IPS-NIHi11 (cell line): Measurements from ENCODE around the gene NDFIP1.
A peak's percentile ranks its signal among the peaks of the same experiment; 100 is the strongest.

Source experiments
- DNase-seq: peaks from one replicate; pipeline ENCODE4 v3.0.0; 2012; ENCODE audit warnings: mixed read lengths, low spot score

Gene NDFIP1

DNA sequence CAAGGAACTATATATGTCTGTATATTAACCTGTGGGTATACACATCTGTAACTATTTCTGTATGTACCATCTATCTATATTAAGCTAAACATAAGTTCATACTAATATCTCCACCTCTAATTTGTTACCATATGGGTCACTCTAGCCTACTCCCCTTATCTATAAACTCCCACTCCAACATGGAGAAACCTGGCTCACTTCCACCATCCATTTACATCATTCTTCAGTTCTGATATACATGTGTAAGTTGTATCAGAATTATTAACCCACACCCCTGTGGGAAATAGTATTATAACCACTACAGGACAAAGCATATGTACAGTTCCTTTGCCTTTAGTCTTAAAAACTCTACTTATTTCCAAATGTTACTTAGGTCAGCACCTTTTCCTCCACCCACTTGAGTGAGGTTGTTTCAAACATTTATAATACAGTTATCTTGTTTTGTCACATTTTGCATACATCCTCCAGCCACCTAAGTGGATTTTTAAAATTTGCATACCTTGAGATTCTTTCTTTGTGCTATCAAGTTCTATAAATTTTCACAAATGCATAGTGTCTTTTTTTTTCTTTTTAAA lies 10.6 kb downstream of the NDFIP1 start:
- DNase-seq = no peak

DNA sequence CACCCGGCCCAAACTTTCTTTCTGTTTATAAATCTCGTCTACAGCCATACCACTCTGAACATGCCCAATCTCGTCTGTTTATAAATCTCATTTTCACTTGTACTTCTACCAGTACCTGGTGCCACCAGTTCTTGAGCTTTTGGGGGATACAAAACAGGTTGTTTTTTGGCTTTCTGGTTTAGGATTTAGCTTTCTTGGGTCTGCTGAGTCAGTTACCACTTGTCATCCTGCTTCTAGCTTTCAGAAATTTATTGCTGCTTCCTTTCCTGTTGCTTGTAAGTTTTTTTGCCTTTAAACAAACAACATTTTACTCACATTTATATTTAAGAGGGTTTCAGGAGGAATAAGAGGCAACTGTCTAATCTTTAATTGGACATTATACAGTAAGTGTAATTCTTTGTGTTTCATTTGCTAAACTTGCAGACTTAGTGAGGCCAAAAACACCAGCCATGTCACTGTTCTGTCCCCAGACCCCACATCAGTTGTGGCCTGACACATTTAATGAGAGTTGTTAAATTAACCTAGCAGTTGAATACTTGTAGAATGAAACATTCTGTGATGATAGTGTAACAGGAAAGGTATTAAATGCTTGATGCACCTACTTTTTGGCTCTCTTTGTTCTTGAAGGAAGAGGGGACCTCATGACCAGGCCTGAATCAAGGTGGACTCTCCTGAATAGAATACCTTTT lies 11.8 kb downstream of the NDFIP1 start:
- DNase-seq = no peak

DNA sequence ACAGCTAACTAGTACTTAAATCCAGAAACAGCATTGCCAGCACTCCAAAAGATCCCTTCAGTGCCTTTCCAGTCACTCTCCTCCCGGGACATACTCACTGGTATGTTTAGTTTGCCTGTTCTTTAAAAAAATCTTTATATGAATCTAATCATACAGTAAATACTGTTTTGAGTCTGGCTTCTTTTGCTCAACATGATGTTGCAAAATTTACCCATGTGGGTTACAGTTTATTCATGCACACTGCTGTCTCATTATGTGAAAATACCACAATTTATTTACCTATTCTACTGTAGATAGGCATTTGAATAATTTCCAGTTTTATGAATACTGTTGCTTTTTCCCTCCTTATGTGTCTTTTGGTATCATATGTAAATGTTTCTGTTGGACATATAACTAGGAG lies 13.5 kb downstream of the NDFIP1 start:
- DNase-seq = no peak

DNA sequence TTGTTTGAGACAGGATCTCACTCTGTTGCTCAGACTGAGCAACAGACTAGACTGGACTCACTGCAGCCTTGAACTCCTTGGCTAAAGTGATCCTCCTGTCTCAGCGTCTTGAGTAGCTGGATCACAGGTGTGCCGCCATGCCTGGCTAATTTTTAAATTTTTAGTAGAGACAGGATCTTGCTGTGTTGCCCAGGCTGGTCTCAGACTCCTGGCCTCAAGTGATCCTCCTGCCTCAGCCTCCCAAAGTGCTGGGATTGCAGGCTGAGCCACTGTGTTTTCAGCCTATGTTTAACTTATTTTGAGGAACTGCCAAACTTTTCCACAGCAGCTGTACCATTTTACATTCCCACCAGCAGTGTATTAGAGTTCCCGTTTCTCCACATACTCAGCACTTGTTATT lies 16.8 kb downstream of the NDFIP1 start:
- DNase-seq = no peak

DNA sequence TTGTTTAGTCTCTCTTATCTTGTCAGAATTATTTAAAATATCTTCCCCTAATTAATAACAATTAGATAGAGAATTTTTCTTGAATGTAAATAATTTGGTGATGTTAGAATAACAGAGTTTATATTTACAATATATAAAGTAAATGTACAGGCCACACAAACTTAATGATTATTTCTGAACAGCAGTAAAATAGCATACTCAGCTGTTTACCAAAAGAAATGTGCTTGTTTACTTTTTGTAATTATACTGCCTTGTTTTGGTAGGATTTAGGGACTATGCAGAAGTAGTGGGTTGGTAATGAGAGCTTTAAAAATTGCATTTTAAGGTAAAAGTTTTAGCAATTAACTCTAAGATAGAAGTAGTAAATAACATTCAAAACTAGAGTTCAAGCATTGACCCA lies 17.4 kb downstream of the NDFIP1 start:
- DNase-seq = no peak

DNA sequence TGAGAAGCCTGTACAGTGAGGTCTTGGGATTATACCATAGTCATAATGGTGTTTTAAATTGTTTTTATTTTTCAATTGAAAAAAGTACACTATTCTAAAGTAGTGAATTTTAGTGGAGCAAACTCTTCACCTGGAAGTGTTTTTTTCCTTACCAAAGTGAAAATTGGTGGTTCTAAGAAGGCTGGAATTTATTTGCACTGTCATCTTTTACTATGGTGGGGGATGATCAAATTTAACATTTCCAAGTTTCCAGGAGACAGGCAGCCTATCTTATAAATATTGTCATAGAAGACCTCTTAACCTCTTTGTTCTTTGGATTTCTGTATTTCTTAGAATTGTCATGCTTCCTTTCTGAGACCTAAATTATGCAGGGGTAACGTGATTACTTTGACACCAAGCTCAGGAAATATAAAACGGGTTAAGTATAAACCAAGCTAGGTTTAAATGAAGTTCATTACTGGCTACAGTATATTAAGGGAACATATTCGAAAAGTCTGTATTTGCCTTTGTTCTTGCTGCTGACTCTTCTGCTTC lies 20.2 kb downstream of the NDFIP1 start:
- no peak for DNase-seq

DNA sequence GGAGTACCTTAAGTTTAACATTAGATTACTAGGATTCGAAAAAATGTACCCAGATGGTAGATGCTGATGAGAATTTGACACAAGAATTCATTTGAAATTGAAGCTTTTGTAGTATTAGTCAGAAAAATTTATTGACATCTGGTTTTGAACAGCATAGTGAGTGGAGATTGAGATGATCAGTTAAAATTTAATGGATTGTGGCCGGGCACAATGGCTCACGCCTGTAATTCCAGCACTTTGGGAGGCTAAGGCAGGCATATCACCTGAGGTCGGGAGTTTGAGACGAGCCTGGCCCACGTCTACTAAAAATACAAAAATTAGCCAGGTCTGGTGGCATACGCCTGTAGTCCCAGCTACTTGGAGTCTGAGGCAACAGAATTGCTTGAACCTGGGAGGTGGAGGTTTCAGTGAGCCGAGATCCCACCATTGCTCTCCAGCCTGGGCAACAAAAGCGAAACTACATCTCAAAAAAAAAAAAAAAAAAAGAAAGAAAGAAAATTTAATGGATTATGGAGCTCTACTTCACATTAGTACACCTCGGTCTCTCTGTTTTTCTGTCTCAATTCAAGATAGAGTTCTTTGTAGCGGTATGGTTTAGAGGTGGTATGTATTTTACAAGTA lies 21.0 kb downstream of the NDFIP1 start:
- DNase-seq = no peak

DNA sequence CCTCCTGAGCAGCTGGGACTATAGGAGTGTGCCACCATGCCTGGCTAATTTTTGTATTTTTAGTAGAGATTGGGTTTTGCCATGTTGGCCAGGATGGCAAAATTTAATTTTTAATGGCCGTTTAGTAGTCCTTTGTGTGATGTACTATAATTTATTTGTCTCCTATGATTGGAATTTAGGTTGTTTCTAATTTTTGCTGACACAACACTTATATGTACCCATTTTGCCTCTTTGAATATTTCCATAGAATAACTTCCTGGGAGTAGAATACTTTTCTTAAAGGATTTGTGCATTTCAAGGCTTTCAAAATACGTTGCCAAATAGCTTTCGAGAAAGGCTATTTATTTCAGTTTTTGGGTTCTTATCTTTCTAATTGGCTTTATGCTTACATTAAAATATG lies 22.8 kb downstream of the NDFIP1 start:
- DNase-seq = no peak

DNA sequence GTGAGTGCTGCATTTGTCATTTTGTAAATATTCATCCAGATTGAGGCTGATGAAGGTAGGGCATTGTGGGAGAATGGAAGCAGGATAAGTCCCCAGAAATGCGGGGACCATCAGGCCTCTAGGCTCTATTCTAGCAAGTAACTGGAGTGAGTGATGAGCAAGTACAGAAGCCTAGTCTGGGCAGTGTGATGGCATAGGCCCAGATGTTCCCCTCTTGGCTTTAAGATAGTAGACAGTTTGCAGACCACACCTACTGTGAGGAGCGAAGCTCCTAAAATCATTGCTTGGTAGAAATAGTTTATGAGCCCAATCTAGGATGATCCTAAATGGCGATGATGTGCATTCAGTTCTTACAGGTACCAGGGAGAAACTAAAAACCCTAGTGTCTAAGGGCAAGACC lies 24.3 kb downstream of the NDFIP1 start:
- DNase-seq = no peak

DNA sequence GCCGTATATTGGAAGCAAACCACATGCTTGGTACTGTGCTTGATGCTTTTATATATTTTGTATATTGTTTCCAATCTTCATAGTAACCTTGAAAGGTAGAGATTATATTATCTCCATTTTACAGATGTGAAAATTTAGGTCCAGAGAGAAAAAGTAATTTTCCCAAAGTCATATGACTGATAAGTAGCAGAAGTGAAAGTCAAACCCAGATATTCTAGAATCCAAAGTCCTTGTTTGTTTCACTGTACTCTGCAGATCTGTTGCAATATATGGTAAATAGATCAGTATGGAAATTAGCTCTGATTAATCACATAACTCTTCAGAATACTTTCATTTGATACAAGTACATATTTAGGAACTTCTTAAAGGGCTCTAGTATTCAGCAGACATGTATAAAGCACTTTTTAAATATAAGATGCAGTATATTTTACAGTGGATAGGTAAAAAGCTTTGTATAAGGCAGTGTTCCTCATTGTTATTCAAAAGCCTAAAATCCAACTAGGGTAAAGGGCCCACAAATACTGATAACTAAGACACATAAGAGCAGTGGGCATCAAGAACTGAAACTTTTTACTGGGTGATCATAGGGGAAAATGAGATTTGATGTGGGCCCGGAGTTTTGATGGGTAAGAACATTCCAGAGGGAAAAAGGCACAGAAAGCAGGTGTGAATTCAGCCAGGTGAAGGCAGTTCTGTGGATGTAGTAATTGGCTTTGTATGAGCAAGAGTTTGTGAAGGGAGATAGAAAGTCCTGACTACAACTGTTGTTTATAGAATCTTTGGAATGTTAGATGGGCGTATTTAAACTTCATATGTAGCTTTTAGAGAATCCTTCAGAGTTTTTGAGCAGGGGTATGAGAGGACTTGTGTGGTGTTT lies 25.0 kb downstream of the NDFIP1 start:
- DNase-seq = no peak

DNA sequence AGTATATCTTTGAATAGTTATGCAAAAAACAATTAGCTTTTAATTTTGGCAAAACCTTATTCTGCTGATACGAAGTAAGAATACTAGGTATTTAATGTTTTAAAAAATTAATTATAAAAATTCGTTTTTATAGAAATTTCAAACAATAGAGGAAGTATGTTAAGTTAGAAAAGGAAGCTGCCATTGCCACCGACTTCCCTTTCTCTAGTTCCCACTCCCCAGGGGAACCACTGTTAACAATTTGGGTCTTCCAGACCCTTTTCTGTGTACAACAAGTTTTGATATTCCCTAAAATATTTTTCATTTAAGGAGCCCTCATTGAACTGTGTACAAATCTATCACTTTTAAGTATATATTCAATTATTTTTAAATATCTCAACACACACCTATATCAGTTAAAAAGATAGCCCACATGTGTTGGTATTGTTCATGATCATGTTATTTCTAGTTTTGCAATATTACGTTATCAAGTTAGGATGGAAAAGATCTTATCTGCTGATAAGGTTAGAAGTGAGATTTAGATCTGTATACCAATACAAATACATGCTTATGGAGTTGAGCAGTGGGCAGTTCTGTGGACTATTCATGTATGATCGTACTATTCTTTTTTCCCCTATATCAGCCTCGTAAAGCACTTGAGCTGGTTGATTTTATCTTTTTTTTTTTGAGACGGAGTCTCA lies 25.9 kb downstream of the NDFIP1 start:
- DNase-seq = no peak

DNA sequence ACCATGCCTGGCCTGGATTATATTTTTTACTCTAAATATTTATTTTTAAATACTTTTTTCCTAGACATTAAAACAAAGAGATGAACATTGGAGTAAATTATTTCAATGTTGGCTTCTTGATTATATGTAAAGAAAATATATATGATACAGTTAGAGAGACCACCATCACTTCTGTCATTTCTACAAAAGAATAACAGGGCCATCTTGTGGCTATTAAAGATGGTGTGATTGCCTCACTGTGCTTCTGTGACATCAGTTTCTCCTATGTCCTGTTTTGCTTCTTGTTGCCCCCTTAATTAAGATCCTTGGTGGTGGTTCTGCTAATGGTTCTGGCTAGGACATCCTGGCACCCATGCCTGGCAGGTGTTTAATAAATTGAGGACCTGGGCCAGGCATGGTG lies 32.9 kb downstream of the NDFIP1 start:
- DNase-seq = no peak

DNA sequence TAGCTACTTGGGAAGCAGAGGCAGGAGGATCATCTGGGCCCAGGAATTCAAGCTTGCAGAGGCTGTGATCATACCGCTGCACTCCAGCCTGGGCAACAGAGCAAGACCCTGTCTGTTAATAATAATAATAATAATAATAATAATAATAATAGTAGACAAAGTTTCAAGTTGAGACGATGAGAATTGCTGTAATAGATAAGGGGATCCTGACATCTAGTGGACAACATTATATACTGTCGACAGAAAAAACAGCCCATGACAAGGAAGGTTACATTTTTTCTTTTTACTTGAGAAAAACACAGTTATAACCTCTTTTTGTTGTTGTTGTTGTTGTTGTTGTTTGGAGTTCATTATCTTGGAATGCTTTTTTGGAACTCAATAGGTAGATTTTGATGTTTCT lies 35.3 kb downstream of the NDFIP1 start:
- DNase-seq = peak; percentile 31

DNA sequence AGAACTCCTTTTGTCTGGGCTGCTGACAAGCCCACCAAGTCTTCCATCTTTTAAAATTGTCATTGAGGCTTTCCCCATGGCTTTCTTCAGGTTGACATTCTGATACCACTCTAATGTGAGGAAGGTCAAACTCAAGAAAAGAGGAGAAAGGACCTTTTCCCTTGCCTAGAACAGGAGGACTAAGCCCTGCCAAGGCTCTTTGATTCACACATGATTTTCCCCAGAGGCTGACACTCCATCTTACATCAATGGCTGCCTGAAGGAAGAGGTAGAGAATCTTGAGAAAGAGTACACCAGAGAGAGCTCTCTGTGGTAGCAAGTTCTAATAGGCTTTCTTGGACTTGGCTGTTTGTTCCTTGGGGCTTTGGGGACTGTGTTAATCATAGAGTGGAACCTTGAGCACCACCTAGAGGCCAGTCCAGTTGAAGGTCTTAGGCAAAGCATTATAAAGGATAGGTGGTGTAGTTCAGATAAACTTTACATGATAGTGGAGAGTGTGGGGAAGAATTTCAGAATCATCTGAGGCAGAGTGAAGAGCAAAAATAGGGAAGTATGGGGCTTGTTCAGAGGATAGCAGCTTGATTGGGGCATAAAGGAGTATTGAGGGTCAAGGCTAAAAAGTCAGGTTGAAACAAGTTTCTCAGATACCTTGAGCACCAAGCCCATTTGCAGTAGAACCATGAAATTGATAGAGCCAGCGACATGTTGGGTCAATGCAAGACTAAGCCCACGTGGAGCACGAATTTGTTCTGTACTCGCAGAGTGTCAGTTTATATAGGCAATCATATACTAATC lies 36.7 kb downstream of the NDFIP1 start:
- DNase-seq = peak; percentile 62

DNA sequence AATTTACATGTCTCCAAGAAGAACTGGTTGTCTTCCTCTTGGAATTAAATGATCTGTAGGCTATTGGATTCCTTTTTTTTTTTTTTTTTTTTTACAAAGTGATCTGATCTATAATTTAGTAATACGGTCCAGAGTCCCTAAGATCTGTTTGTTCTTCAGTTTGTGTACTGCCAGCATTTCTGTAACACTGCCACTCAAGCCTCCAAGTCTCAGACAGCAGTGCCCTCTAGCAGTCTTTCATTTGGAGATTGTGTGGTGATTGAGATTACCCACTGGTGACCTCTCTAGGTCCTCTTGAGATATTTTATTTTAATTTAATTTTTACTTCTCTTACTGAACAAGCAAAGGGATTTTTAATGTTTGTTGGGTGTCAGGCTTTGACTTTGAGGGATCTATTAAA lies 40.8 kb downstream of the NDFIP1 start:
- DNase-seq = no peak

DNA sequence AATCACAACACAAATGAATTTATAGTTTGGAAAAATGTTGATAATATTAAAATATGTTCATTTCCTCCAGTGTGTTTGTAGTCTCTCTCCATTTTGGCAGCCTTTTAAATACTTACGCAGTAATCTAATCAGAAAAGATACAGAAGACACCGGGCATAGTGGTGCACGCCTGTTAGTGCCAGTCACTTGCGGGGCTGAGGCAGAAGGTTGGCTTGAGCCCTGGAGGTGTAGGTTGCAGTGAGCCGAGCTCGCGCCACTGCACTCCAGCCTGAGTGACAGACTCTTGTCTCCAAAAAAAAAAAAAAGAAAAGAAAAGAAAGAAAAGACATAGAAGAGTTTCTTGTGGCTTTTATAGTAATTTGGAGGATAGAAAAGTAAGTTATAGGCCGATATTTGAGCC lies 41.9 kb downstream of the NDFIP1 start:
- DNase-seq = no peak

DNA sequence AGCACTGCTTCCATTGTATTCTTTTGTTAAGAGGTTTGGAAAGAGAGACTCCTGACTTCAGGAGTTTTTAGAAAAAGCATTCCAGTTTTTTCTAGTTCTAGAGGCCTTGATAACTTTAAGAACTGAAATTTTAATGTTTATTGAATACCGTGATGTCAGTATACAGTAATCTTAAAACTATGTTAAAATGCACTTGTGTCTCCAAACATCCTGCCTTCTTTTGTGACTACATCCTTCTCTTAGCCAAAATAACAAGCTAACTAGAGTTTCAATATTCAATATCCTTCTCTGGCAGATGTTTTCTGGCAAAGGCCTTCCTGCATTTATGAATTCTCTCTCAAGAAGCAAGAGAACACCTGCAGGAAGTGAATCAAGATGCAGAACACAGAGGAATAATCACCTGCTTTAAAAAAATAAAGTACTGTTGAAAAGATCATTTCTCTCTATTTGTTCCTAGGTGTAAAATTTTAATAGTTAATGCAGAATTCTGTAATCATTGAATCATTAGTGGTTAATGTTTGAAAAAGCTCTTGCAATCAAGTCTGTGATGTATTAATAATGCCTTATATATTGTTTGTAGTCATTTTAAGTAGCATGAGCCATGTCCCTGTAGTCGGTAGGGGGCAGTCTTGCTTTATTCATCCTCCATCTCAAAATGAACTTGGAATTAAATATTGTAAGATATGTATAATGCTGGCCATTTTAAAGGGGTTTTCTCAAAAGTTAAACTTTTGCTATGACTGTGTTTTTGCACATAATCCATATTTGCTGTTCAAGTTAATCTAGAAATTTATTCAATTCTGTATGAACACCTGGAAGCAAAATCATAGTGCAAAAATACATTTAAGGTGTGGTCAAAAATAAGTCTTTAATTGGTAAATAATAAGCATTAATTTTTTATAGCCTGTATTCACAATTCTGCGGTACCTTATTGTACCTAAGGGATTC lies 43.1 kb downstream of the NDFIP1 start:
- no peak for DNase-seq

DNA sequence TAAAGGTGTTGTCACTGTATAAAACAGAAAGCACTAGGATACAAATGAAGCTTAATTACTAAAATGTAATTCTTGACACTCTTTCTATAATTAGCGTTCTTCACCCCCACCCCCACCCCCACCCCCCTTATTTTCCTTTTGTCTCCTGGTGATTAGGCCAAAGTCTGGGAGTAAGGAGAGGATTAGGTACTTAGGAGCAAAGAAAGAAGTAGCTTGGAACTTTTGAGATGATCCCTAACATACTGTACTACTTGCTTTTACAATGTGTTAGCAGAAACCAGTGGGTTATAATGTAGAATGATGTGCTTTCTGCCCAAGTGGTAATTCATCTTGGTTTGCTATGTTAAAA lies 43.8 kb downstream of the NDFIP1 start:
- peak; percentile 50 for DNase-seq

DNA sequence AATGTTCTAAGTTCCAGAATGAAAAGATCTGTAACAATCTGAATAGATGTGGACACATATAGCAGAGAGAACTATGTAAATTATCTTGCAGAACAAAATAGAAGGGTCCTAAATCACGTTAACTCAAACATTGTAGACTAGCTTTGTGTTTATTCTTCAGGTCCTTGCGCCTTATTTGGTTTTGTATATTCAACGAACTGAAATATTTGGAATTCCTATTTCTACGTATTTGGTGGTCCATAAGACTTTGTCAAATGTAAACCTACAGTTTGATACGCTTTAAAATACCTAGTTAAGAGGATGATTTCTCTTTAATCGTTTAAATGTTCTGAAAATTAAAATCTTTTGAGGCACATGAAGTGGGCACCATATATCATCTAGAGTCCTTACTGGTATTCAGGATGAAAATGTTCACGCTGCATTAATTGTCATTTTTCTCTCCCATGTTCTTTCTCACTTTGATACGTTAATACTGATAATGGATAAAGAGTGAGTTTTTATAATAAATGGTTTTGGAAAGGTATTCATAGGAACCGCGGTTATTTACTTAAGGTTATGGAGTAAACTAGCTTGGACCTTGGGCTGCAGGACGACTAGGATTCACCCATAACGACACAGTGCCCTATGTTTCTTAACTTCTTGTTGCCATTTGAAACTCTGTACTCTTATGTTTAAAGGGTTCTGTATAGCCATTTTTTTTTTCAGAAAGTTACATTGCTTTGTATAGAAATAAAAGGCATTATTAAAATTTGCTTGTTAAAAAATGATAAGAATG lies 45.3 kb downstream of the NDFIP1 start:
- no peak for DNase-seq
